Astrocyte of the spinal cord (primary cell): ENCODE measurements around the gene KATNAL1.

Source experiments
- DNase-seq: peaks from one replicate; pipeline ENCODE4 v3.0.0; 2011; ENCODE audit warnings: low read depth, low spot score
- H3K4me3 ChIP-seq: 2 replicates; pipeline ENCODE4 v1.5.1; 2011; ENCODE audit warnings: low read depth, mild to moderate bottlenecking, low read length, moderate library complexity
- in situ Hi-C: cut with HindIII; loops from 2 replicates; pipeline ENCODE4 v1.10.0; 2017; ENCODE audit warnings: low sequenced_read_pairs
- TF ChIP-seq, protein P1 (sequence below): IDR thresholded peaks from 2 replicates; pipeline ENCODE4 v1.5.1; 2012; ENCODE audit warnings: low read depth, mild to moderate bottlenecking, low read length, inconsistent platforms

Gene KATNAL1

DNA sequence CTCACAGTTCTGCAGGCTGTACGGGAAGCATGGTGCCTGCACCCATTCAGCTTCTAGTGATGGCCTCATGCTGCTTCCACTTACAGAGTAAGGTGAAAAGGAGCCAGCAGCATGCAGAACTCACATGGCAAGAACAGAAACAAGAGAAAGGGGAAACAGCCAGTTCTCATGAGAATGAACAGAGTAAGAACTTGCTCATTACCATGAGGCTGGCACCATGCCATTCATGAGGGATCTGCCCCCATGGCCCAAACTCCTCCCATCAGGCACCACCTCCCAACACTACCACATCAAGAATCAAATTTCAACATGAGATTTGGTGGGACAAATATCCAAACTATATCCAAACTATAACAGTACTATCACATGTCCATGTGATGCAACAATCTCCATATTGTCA lies 72.1 kb downstream of the KATNAL1 start:
- H3K4me3 ChIP-seq: no peak overlapping the region
- no peak for DNase-seq
- TF ChIP-seq, protein P1, sequence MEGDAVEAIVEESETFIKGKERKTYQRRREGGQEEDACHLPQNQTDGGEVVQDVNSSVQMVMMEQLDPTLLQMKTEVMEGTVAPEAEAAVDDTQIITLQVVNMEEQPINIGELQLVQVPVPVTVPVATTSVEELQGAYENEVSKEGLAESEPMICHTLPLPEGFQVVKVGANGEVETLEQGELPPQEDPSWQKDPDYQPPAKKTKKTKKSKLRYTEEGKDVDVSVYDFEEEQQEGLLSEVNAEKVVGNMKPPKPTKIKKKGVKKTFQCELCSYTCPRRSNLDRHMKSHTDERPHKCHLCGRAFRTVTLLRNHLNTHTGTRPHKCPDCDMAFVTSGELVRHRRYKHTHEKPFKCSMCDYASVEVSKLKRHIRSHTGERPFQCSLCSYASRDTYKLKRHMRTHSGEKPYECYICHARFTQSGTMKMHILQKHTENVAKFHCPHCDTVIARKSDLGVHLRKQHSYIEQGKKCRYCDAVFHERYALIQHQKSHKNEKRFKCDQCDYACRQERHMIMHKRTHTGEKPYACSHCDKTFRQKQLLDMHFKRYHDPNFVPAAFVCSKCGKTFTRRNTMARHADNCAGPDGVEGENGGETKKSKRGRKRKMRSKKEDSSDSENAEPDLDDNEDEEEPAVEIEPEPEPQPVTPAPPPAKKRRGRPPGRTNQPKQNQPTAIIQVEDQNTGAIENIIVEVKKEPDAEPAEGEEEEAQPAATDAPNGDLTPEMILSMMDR: no peak
- in situ Hi-C loops: no loop called here

- in situ Hi-C loops: no loop called here
- peak; percentile 41 for DNase-seq
- TF ChIP-seq, protein P1: no peak
- no peak overlapping the region for H3K4me3 ChIP-seq
Measured at GRCh38 chr13:30234619-30235162, 72.7 kb downstream of the KATNAL1 start.

DNA sequence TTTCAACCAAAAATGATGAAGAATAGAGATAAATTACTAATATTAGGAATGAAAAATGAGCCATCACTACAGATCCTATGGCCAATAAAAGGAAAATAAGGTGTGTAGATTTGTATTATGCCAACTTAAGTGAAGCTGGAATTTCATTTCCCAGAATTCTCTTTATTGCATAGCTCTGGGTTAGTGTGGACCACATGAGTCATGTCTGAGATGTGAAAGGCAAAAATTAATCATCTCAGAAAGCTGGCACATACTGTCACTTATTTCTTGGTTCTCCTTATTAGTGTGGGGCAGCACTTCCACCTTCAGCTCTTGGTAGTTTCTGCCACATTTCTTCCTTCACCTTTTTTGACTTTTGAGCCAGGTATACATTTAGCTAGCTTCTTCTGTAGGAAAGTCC lies 82.6 kb downstream of the KATNAL1 start:
- TF ChIP-seq, protein P1: no peak
- no peak for DNase-seq
- H3K4me3 ChIP-seq: no peak overlapping the region
- in situ Hi-C loops: no loop called here

- H3K4me3 ChIP-seq: no peak overlapping the region
- TF ChIP-seq, protein P1: no peak
- peak; percentile 16 for DNase-seq
- in situ Hi-C loops: no loop called here
Measured at GRCh38 chr13:30222254-30222653, 85.1 kb downstream of the KATNAL1 start.

- peak; percentile 77 for DNase-seq
- H3K4me3 ChIP-seq: no peak overlapping the region
- TF ChIP-seq, protein P1: no peak
- in situ Hi-C loops: no loop called here
Measured at GRCh38 chr13:30216111-30216510, 91.2 kb downstream of the KATNAL1 start.

DNA sequence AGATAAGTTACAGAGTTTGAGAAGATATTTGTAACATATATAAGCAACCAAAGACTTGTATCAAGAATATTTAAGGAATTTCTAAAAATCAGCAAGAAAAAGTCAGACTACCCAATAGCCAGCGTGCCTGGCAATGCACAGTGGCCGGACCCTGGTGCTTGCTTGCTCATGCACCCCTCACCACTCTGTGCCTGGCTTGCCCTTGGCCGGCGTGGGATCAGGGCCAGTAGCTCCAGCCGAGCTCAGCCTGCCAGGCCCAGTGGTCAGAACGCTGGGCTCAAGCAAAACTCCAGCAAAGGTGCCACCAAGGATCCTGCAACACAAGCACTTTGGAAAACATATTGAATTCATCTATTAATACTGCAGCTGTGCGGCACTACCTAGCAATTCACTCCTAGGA lies 95.1 kb downstream of the KATNAL1 start:
- in situ Hi-C loops: no loop called here
- TF ChIP-seq, protein P1: no peak
- no peak overlapping the region for H3K4me3 ChIP-seq
- DNase-seq: no peak

DNA sequence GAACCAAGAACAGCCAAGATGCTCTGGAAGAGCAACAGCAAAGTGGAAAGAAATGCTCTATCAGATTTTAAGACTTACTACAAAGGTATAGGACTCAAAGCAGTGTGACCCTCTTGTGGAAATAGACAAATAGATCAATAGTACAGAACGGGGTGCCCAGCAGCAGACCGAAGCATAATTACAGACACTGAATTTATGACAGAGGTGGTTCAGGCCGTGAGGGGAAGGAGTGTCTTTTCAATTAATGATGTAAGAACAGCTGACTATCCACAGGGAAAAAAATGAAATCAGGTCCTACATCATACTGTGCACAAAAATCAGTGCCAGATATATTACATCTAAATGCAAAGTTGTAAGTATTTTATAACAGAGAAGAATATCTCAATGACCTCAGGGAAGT lies 95.6 kb downstream of the KATNAL1 start:
- H3K4me3 ChIP-seq: no peak overlapping the region
- in situ Hi-C loops: no loop called here
- TF ChIP-seq, protein P1: no peak
- no peak for DNase-seq
